Stimulated activated naive CD8-positive, alpha-beta T cell treated with anti-CD3 and anti-CD28 coated beads, Interleukin-15, Interleukin-2, amounts not matched to agents 100 ng/mL and 50 ng/mL, for 24 hours (primary cell): ENCODE data around the gene LAMA5.

Experiments
- H3K27ac Mint-ChIP-seq: one replicate; pipeline ENCODE4 v1.8.0; 2021; ENCODE audit warnings: mild to moderate bottlenecking, mixed read lengths
- H3K27me3 Mint-ChIP-seq: one replicate; pipeline ENCODE4 v1.8.0; 2021; ENCODE audit warnings: mixed read lengths
- H3K36me3 Mint-ChIP-seq: one replicate; pipeline ENCODE4 v1.8.0; 2021; ENCODE audit warnings: low read depth, mixed read lengths
- H3K4me1 Mint-ChIP-seq: one replicate; pipeline ENCODE4 v1.8.0; 2021; ENCODE audit warnings: low read depth, mixed read lengths
- H3K4me3 Mint-ChIP-seq: one replicate; pipeline ENCODE4 v1.8.0; 2021; ENCODE audit warnings: mild to moderate bottlenecking, mixed read lengths
- H3K9me3 Mint-ChIP-seq: one replicate; pipeline ENCODE4 v1.8.0; 2021; ENCODE audit warnings: mixed read lengths

Gene LAMA5

GRCh38 chr20:62342910-62343309 is 24.2 kb downstream of the LAMA5 start:
- Mint-ChIP-seq H3K9me3 (peaks cover under 1% of the 10 kb centered on the region), H3K4me1 (peaks cover 11% of the 10 kb centered on the region), H3K27me3 (peaks cover 7% of the 10 kb centered on the region), H3K36me3 (no peaks in the 10 kb centered on the region), H3K4me3 (no peak overlapping the region), H3K27ac (no peak overlapping the region)

GRCh38 chr20:62339647-62340062 is 27.5 kb downstream of the LAMA5 start:
- Mint-ChIP-seq H3K4me3 (peak overlapping the region; percentile 1), H3K27me3 (peaks cover 7% of the 10 kb centered on the region)

GRCh38 chr20:62338294-62338620 is 28.9 kb downstream of the LAMA5 start:
- Mint-ChIP-seq H3K4me1 (peaks cover 12% of the 10 kb centered on the region), H3K36me3 (no peaks in the 10 kb centered on the region), H3K27ac (no peak overlapping the region), H3K27me3 (peaks cover 7% of the 10 kb centered on the region), H3K9me3 (no peaks in the 10 kb centered on the region), H3K4me3 (no peak overlapping the region)

More at GRCh38 chr20:62339647-62340062, 27.5 kb downstream of the LAMA5 start:
- Mint-ChIP-seq H3K4me1 (peaks cover 12% of the 10 kb centered on the region), H3K36me3 (no peaks in the 10 kb centered on the region), H3K9me3 (no peaks in the 10 kb centered on the region), H3K27ac (no peak overlapping the region)

GRCh38 chr20:62337558-62338293 is 29.4 kb downstream of the LAMA5 start:
- H3K27me3 Mint-ChIP-seq: peaks cover 7% of the 10 kb centered on the region

GRCh38 chr20:62336775-62337557 is 30.1 kb downstream of the LAMA5 start:
- Mint-ChIP-seq H3K9me3 (no peaks in the 10 kb centered on the region), H3K4me1 (peaks cover 12% of the 10 kb centered on the region), H3K27ac (no peak overlapping the region), H3K4me3 (no peak overlapping the region), H3K36me3 (no peaks in the 10 kb centered on the region), H3K27me3 (peaks cover 7% of the 10 kb centered on the region)

More at GRCh38 chr20:62337558-62338293, 29.4 kb downstream of the LAMA5 start:
- Mint-ChIP-seq H3K4me1 (peaks cover 12% of the 10 kb centered on the region), H3K9me3 (no peaks in the 10 kb centered on the region), H3K4me3 (no peak overlapping the region), H3K27ac (no peak overlapping the region), H3K36me3 (no peaks in the 10 kb centered on the region)

- H3K4me3 Mint-ChIP-seq: no peak overlapping the region
- H3K27me3 Mint-ChIP-seq: peaks cover 7% of the 10 kb centered on the region
- H3K27ac Mint-ChIP-seq: no peak overlapping the region
- H3K36me3 Mint-ChIP-seq: no peaks in the 10 kb centered on the region
- H3K9me3 Mint-ChIP-seq: no peaks in the 10 kb centered on the region
- peaks cover 12% of the 10 kb centered on the region for H3K4me1 Mint-ChIP-seq
Observed at GRCh38 chr20:62336329-62336728, 30.8 kb downstream of the LAMA5 start.

GRCh38 chr20:62335532-62335931 is 31.6 kb downstream of the LAMA5 start:
- H3K9me3 Mint-ChIP-seq: no peaks in the 10 kb centered on the region
- no peak overlapping the region for H3K27ac Mint-ChIP-seq
- no peaks in the 10 kb centered on the region for H3K36me3 Mint-ChIP-seq
- H3K4me3 Mint-ChIP-seq: no peak overlapping the region
- peaks cover 7% of the 10 kb centered on the region for H3K27me3 Mint-ChIP-seq
- H3K4me1 Mint-ChIP-seq: peaks cover 12% of the 10 kb centered on the region

- H3K27ac Mint-ChIP-seq: no peak overlapping the region
- H3K27me3 Mint-ChIP-seq: peaks cover 5% of the 10 kb centered on the region
- H3K9me3 Mint-ChIP-seq: no peaks in the 10 kb centered on the region
- H3K4me1 Mint-ChIP-seq: peaks cover 10% of the 10 kb centered on the region
- no peak overlapping the region for H3K4me3 Mint-ChIP-seq
- no peaks in the 10 kb centered on the region for H3K36me3 Mint-ChIP-seq
Observed at GRCh38 chr20:62334881-62335280, 32.2 kb downstream of the LAMA5 start.

- H3K27me3 Mint-ChIP-seq: no peaks in the 10 kb centered on the region
Observed at GRCh38 chr20:62333820-62334595, 33.1 kb downstream of the LAMA5 start.

GRCh38 chr20:62332989-62333819 is 33.9 kb downstream of the LAMA5 start:
- H3K9me3 Mint-ChIP-seq: no peaks in the 10 kb centered on the region
- no peak overlapping the region for H3K27ac Mint-ChIP-seq
- H3K36me3 Mint-ChIP-seq: no peaks in the 10 kb centered on the region
- no peak overlapping the region for H3K4me3 Mint-ChIP-seq
- H3K27me3 Mint-ChIP-seq: no peaks in the 10 kb centered on the region
- H3K4me1 Mint-ChIP-seq: peaks cover 4% of the 10 kb centered on the region

More at GRCh38 chr20:62333820-62334595, 33.1 kb downstream of the LAMA5 start:
- no peaks in the 10 kb centered on the region for H3K9me3 Mint-ChIP-seq
- no peak overlapping the region for H3K27ac Mint-ChIP-seq
- no peaks in the 10 kb centered on the region for H3K36me3 Mint-ChIP-seq
- peaks cover 4% of the 10 kb centered on the region for H3K4me1 Mint-ChIP-seq
- H3K4me3 Mint-ChIP-seq: no peak overlapping the region

GRCh38 chr20:62332421-62332820 is 34.7 kb downstream of the LAMA5 start:
- H3K27me3 Mint-ChIP-seq: no peaks in the 10 kb centered on the region
- H3K36me3 Mint-ChIP-seq: no peaks in the 10 kb centered on the region
- H3K4me3 Mint-ChIP-seq: no peak overlapping the region
- H3K27ac Mint-ChIP-seq: no peak overlapping the region
- no peaks in the 10 kb centered on the region for H3K4me1 Mint-ChIP-seq
- no peaks in the 10 kb centered on the region for H3K9me3 Mint-ChIP-seq

GRCh38 chr20:62331347-62331746 is 35.8 kb downstream of the LAMA5 start:
- Mint-ChIP-seq H3K9me3 (no peaks in the 10 kb centered on the region), H3K36me3 (no peaks in the 10 kb centered on the region), H3K4me3 (no peak overlapping the region), H3K27ac (no peak overlapping the region), H3K27me3 (no peaks in the 10 kb centered on the region), H3K4me1 (no peaks in the 10 kb centered on the region)

- H3K4me3 Mint-ChIP-seq: no peak overlapping the region
- no peak overlapping the region for H3K27ac Mint-ChIP-seq
- H3K27me3 Mint-ChIP-seq: no peaks in the 10 kb centered on the region
- H3K36me3 Mint-ChIP-seq: no peaks in the 10 kb centered on the region
- H3K4me1 Mint-ChIP-seq: no peaks in the 10 kb centered on the region
- H3K9me3 Mint-ChIP-seq: no peaks in the 10 kb centered on the region
Observed at GRCh38 chr20:62330576-62331317, 36.4 kb downstream of the LAMA5 start.
